Inflammatory macrophage (primary cell): ENCODE data around the gene STK24.

ENCODE experiments used
- DNase-seq, 2 donors: peaks; one replicate each; pipeline ENCODE4 v3.0.0-alpha.2; 2020 to 2022

Gene STK24

DNA sequence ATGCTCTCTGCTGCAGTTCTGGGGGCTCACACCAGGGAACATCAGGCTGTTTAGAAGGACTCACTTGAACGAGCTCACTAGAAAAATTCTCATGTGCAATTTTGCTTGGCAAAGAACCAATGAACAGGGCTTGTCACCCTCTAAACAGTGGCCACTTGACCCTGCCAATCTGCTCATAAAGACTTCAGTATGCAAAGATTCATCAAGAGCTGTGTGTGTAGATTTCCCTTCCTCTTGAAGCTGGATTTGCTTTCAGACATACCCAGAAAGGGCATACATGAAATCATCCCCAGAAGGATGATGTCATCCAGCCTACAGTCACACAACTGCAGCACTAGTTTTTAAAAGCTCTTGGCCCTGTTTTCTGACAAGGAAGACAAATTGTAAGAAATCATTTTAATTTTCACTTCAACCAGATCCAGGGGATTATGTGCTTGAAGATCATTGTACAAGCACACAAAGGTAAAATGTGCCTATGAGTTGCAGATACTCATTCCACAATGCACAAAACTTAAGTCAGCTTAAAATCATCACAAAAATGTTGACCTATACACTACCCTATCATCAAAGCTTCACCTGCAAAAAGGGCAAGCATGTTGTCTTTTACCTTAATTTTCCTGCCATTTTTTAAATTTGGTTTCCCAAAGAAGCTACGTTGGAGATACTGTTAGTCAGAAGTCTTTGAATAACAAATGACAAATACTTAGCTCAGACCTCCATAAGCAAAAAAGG is 5.2 kb upstream of the STK24 start:
- DNase-seq: peak; percentile 75 to 85

DNA sequence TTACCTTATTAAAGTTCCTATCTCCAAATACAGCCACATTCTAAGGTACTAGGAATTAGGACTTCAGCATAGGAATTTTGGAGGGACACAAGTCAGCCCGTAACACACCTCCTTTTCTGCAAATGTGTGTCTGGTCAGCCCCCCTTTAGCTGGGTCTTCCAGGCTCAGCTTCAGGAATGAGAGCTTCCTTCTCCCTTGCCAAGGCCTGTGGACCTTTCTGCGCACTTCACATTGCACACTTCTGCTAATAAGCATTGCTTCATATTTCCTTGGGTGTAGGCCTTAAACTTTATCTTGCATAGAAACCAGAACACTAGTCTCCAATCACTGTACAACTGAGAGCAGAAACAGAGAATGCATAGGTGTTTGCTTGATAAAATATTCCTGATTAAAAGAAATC is 4.5 kb upstream of the STK24 start:
- peak; percentile 69 to 76 for DNase-seq

DNA sequence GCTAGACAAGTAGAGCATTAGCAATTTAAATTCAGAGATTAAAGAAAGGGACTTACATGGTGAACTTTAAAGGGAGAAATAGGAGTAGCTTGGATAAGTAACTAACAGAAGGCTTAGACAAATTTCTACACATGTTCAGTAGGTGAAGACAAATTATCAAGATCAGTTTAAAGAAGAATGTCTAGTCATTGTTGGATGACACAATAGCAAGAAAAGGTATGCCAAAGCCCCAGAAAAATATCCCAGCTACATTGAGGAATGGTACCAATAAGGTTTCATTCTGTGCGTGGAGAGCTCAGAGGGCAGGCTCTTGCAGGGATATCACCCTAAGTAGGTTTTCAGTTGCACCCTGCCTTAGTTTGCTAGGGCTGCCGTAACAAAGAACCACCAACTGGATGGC is 3.5 kb upstream of the STK24 start:
- DNase-seq: no peak

DNA sequence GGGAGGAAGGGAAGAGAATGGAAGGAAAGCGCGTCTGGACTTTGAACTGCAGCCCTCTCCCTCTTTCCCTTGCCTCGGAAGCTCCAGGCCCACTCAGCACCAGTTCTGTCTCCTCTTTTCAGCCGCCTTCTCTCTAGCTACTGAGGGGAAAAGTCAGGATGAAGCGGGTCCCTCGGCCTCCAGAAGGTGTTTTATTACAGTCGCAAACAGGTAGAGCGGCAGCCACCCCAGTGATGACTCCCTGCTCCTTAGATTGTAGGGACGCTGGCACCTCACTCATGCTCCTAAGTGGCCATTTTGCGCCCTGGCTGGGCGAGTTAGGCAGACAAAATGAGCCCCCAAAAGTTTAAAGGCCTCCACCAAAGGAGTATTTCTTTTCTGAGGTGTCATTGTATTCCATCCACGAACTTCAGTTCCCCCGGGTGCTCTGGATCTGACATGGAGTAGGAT is 954 bp upstream of the STK24 start:
- no peak for DNase-seq

DNA sequence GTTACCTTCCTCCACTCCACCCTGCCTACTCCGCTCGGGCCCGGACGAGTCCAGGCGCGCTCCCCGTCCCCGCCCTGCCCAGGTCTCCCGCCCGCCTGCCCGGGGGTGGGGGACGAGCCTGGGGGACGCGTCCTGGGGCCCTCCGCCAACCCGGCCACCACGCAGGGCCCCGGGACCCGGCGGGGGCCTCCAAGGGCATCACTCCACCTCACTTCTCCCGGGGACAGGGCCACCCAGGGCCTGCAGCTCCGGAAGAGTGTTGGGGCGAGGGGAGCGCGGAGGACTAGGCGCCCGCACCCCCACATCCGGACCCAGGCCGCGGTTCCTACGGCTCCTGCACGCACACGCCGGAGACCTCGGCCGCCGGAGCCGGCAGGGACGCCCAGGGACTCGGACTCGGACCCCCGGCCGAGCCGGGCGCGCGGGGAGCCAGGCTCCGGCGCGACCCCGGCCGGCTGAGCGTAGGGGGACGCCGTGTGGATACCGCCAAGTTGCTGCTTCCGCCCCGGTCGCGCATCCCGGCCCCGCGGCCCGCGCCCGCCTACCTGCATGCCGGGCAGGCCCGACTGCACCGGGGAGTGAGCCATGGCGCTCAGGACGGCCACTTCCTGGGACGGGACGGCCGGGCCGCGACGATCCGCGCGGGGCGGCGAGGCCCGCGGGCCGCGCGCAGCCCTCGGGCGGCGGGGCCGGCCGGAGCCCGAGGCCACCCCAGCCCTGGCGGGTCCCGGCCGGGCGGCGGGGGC is 534 bp downstream of the STK24 start:
- peak in 1 of 2 donors; percentile 45 for DNase-seq

DNA sequence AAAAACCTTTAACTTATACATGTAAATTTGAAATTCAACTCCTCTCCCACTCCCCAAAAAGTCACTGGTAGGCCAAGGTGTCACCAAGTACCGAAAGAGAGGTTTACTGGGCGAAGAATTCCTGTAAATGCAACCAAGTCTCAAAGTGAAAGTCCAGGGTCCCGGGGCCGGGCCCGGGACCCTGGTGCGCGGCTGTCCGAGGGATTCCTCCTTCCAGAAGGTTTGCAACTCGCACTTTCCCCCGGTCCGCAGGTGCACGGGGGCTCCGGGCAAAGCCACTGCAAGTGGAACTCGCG is 1.1 kb downstream of the STK24 start:
- no peak for DNase-seq

DNA sequence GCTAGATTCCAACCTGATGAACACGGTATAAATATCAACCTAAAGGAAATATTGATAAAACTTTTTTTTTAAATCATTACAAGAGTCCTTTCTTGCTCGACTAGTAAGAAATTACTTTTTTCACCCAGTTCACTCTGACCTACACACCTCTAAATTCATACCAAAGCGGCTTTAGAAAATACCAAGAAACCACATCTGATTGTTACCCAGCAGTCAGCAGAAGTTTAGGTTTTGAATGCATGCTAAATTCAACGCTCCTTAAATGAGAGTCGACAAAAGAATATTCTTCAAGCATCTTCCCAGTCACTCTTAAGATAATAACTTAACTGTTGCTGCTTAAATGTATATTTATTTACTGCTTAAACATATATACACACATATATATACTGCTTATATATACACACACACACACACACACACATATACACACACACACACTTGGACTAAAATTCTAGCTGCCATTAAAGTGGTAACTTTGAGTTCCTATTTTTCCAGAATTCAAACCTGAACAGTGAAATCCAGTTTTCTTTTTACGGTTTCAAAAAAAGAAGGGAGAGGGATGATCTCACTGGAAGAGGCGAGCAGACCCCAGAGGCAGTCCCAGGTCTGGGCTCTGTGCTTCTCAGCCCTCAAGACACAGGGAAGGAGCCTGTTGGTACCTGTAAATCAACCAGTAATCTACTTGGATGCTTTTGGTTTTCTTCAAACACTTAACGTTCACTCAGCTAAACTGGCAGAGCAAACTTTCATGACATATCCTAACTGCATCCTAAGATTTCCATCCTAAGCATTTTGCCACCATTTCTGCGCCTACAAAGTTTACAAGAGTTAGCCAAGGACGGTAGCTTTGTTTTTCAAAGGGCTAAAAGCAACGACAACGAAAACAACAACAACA is 1.7 kb downstream of the STK24 start:
- no peak for DNase-seq

DNA sequence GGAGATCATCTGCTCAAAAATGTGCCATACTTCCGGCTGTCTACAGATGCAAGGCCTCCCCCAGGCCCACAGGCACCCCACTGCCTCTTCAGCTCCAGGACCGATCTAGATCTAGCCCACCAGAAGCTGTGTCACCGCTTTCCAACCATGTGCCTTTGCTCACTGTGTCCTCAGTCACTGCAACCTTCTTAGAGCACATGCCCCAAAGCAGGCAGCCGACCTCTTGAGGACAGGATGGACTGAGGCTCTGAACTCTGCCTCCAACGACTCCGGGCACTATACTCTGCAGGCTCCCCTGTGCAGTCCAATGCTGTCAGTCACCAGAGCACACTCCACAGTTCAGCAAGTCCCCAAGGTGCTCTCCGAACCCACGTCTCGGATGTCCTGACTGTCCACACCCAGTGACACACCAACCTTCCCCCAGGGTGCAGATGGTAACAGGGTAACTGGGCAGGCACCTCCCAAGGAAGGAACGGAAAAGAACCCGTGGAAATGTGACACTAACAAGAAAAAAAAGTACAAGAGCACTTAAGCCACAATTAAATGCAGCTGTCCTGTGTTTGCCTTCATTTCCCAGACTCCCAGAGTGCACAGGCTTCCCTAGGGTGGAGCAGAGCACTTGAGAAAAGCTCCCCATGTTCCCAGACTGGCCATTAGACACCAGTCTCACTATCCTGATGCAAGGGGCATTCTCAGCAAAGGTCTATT is 4.8 kb downstream of the STK24 start:
- no peak for DNase-seq

DNA sequence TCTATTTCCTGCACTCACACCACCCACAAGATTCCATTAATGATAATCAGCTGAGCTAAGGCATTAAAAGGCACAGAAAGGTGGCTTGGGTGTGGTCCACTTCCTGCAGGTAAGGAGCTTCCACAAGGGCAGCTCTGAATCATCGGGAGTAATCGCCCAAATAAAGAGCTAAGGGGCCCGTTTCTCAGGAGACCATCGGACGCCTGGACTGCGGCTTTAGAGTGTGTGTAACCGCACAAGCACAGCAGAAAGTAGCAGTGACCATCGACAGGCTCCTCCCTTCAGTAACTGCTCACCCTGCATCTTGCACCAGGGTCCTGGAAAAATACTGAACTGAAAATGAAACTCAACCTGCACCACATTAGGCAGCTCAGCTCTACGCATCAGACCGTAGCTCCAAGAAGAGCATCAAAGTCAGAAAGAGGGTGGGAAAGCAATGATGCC is 6.0 kb downstream of the STK24 start:
- peak in 1 of 2 donors; percentile 29 for DNase-seq

DNA sequence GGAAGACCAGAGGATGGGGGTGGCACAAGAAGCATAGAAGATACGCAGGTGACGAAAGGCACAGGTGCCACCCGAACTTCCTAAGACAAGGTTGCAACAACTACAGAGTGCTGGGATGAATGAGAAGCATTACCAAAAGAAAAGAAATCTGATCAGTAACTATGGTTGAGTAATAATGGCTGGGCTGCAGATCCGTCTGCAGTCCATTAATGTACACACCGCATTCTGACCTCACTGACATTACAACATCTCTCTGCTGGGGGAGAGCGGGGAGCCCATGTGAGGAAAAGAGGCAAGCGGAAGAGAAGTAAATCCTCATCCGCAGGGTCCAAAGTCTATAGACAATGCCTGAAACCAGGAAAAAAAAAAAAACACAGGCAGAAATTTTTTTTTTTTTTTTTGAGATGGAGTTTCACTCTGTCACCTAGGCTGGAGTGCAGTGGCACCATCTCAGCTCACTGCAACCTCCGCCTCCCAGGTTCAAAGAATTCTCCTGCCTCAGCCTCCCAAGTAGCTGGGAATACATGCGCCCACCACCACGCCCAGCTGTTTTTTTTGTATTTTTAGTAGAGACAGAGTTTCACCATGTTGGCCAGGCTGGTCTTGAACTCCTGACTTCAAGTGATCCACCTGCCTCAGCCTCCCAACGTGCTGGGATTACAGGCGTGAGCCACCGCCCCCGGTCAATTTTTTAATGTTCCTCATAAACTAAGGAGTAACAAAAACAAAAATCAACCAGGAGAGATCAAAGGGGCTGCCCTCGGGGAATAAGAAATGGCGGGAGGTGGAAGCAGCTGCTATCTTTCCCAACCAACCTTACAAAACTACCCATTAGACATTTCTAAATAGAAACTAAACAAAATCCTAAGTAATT is 7.2 kb downstream of the STK24 start:
- DNase-seq: peak; percentile 89 to 90

DNA sequence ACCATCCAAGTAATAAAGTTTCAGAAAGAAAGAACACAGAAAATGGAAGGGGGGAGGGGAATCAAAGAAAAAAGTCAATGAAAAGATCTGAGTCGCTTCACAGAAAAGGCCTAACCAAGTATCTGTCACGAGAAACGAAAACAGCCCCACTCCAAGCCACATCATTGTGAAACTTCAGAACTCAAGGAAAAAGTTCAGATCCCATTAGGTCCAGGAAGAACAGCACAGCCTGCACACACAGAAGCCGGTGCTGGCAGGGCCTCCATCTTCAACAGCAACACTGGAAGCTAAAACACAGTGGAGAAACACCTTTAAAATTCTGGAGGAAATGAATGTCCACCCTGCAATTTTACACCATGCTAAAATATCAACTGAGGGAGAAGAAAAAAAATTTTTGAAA is 8.0 kb downstream of the STK24 start:
- no peak for DNase-seq

DNA sequence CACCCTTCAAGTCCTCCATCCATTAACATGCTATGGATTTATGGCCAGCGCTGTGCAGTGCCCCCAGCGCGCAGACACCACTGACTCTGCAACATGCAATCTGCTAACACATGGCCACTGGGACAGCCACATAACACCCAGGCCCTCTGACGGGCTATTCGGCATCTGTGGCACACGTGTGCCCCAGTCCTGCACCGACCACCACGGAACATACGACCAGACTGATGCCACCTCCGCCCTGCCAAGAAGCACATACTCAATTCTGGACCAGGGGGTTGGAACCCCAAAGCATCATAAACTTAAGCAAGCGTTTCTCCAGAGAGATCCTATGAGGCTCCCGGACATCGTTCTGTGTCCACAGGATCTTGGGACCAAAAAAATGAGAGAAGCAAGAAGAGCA is 9.8 kb downstream of the STK24 start:
- no peak for DNase-seq

DNA sequence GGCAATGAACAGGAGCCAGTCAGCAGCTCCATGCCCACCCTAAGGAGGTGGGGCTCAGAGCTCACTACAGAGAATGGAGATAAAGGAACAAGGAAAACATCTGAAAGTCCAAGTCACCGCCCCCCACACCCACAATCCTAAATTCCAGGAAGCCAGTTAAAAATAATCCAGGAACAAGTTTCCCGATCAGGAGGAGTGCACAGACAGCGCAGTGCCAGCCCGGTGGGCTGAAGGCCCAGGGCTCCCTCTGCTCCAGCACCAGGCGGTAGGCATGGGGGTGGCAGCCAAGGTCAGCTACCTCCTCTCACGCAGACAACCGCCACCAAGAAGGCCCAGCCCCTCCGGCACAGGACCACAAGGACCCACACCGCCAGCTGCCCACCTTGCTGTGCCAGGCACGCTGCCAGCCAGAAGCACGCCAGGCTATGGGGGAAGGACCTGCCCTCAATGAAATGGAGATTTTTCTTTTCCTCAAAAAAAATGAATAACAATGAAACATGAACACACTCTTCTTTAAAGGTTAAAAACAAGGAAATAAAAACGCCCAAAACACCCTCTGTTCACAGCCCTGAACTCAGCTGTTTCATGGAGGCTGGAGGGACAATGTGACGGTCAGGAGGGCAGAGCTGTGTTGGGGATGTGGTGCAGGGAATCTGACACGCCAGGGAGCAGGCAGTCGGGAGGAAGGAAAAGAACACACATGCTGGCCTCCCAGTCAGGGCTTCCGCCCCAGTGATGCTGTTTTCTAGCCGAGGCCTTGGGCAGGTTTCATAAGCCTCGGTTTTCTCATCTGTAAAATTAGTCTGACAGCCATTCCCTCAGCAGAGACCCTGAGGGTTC is 11.0 kb downstream of the STK24 start:
- peak; percentile 55 to 72 for DNase-seq

DNA sequence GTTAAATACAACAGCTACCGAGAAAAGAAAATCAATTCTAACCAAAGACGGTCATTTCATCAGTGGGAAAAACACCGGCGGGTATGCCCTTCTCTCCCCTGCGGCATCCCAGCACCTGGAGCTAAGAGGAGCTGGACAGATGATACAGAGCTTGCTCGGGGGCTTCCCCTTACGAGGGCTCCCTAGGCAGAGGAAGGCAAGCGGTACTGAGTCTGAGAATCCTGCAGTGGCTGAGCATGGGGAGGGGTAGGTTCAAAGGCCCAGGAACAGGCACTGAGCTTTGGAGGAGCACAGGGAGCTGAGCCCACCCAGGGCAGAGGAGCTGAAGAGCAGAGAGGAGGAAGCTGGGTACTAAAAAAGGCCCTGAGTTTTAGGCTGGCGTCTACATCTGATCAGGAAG is 12.7 kb downstream of the STK24 start:
- no peak for DNase-seq

DNA sequence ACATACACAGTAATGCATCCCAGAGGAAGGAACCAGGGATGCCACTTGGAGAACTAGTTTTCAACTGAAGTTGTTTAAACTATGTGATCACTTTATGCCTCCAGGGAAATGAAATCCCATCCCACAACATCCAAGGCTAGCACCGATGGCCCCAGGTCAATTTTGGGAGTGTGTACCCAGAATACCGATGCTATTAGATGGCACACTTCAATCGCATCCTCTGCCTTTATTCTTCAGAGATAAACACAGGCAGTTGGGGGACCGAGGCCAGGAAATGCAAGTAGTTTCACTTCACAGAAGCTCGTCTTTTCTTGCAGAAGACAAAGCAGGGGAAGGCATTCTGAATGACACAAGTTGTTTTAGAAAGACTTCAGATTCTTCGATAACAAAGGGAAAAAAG is 13.8 kb downstream of the STK24 start:
- DNase-seq: no peak

DNA sequence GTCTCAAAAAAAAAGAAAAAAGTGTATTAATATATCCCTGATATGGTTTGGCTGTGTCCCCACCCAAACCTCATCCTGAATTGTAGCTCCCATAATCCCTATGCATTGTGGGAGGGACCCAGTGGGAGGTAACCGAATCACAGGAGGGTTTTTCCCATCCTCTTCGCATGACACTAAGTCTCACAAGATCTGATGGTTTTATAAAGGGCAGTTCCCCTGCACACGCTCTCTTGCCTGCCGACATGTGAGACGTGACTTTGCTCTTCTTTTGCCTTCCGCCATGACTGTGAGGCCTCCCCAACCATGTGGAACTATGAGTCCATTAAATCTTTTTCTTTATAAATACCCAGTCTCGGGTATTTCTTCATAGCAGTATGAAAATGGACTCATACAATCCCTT is 17.7 kb downstream of the STK24 start:
- peak; percentile 16 to 52 for DNase-seq

DNA sequence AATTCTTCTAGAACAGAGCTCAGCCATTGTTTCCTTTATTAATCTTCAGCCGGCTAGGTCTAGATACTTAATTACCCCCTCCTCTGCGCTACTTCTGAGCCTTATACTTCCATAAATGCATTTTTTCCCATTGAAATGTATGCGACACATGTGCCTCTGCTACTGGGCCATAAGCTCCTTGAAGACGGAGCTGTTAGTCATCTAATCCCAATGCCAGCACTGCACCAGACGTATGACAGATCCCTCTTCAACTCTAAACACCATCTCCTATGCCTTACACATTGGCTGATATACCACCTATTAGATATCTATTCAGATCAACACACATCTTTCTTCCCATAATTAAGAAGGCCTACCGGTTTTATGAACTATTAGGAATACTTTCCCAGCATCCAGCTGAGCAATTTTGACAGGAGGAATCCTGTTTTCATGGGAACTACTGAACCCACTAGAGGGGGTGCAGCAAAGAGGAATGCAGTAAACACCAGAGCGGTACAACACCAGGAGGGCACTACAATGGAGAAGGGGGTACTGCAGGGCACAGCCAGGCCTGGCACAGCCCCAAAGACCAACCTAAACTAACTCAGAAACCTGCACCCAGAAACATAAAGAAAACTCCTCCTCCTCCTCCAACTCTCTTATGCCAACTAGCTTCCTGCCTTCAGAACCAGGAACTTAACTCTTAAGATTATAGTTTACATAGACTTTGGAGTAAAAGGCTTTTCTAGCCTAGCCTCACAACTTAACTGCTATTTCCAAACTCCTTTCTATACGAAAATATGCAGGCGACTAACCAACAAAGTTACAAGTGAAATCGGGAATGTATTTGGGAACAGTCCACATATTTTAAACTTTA is 18.7 kb downstream of the STK24 start:
- DNase-seq: peak in 1 of 2 donors; percentile 7

DNA sequence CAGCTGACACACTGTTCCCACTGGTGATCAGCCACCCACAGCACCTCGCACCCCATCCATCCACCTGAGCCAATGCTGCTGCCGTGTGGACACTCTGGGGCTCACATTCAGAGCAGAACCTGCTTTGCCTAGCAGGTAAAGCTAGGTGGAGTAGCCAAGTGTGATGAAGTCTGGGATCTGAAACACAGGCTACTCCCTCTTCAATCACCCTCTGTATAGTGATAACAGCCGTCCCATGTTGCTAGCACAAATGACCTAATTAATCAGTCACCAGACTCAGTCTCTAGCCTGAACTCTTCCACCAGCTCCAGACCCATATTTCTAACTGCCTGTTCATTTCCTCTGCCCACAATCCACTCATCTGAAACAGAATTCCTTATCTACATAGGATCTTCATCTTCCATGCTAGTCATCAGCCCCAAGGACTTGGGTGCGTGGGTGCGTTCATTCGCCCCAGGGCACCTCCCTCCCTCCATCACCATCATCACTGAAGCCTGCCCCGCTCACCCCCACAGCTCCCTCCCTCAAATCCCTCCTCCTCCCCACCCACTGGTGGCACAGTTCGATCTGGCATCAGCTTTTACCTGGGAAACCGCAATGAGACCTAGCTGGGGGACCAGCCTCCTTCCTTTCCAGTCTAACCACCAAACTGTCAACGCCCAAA is 19.8 kb downstream of the STK24 start:
- peak in 1 of 2 donors; percentile 1 for DNase-seq
